Measurements from ENCODE around the gene TRPV6.

TRPV6 gene

GRCh38 chr7:142885311-142886230, at the start of gene TRPV6:
Gene TRPV6 (minus strand): TSS chr7:142885745.
- DNase-seq (ENCODE audit: insufficient read length, low spot score) (no peak), FAIRE-seq (no peak)

GRCh38 chr7:142934056-142934455, 48.5 kb upstream of the TRPV6 start:
- FAIRE-seq (no peak), DNase-seq (ENCODE audit: insufficient read length, low spot score) (no peak)

DNA sequence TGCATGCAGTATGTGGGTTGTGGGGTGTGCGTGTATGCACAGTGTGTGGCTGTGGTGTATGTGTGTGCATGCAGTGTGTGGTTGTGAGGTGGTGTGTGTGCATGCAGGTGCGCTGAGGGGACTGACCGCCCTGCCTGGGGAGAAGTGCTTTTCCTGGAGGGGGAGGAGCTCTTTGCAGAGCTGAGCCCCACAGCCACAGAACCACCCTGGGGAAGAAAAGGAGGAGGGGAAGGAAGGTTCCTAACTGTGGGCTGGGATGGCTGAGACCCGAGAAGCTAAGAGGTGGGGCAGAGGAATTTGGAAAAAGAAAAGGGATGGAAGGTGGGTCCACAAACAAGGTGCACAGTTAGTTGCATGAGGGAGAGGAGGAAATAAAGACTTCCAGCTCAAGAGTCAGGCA, 48.1 kb upstream of the TRPV6 start, which contains the start of gene TRPV5:
Gene TRPV5 (minus strand): TSS at position 123 of the 400 bp plus-strand sequence. CDS start 287 bp downstream, outside the sequence.
- no peak for DNase-seq (ENCODE audit: insufficient read length, low spot score)
- no peak for FAIRE-seq

GRCh38 chr7:142933092-142933475, 47.5 kb upstream of the TRPV6 start:
- FAIRE-seq (no peak), DNase-seq (ENCODE audit: insufficient read length, low spot score) (no peak)

DNA sequence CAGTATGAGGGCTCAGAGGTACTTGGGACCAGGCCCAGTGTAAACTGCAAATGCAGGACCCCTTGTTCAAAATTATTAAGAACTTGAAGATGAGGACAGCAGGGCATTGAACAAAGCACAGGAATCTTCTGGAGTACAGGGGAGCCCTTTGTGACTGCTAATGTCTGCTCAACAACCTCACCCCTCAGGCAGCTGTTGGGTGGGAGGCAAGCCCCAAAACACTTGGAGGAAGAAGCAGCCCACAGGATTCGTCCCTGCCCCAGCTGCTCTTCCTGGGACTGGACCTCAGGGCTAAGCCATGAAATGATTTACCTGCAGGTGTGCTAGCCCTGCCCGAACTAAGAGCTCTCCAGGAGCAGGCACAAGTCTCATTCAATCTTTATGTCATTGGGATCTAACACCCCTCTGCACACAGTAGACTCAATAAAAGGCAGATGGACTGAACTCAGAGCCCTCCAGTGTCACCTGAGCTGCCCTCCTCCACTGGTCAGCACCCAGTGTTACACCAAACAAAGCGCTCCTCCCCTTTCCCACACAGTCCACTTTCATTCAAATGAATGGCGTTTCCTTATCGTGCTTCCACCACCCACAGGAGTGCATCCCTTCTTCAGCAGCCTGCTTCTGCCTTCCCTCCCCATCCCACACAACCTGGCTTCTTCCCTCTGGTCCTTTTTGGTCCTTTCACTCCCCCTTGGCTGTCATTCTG, 47.0 kb upstream of the TRPV6 start:
- FAIRE-seq (no peak), DNase-seq (ENCODE audit: insufficient read length, low spot score) (no peak)

GRCh38 chr7:142930126-142930730, 44.7 kb upstream of the TRPV6 start:
- DNase-seq (ENCODE audit: insufficient read length, low spot score) (no peak), FAIRE-seq (no peak)

DNA sequence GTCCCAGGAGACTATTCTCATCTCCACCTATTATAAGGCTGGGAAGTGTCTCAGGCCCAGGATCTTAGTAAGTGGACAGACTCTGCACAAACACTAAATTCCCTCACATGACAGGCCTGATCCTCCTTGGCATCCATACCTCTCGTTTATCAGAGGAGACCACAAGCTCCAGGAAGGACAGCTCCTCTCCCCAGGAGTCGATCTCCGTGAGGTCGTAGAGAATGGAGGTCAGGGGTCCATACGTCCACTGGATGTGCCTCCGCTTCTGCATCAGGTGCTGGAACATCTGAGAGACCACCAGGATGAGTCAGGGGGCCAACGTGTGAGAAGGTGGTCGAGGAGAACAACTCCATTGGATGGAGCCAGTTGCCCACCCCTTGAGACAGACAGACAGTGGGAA, 42.4 kb upstream of the TRPV6 start:
- no peak for FAIRE-seq
- no peak for DNase-seq (ENCODE audit: insufficient read length, low spot score)

DNA sequence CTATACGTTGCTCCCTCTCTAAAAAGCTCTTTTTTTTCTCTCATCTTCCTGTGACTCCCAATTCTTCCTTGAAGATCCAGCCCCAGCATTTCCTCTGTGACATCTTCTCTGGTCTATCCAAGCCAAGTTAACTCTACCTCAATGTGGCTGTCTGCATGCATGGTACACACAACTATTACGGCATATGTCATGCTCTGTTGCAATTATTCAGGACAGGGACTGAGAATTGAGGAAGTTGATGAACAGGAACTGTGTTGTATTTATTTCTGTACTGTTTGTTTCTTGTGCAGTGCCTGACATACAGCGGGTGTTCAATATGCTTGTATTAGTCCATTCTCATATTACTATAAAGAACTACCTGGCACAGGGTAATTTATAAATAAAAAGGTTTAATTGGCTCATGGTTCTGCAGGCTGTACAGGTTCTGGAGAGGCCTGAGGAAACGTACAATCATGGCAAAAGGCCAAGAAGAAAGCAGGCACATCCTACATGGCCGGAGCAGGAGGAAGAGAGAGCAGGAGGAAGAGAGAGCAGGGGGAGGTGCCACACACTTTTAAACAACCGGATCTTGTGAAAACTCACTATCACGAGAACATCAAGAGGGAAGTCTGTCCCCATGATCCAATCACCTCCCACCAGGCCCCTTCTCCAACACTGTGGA, 41.7 kb upstream of the TRPV6 start:
- DNase-seq (ENCODE audit: insufficient read length, low spot score), result no peak
- no peak for FAIRE-seq

DNA sequence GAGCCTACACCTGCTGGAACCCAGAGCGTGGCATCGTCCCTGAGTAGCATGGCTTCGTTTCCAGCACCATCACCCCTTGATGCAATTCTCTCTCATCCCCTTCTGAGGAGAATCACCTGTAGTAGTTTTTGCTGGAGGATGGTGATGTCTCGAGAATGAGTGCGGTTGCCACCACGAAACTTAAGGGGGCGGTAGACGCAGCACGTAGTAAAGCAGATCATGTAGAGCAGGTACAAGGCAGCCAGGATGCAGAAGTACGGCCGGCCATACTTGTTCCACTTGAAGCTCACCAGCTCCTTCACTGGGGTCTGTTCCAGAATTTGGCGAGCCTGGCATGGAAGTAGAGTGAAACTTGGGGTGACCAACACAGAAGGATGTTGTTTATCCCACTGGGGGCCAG, 39.9 kb upstream of the TRPV6 start:
- DNase-seq (ENCODE audit: insufficient read length, low spot score) (no peak), FAIRE-seq (no peak)

- FAIRE-seq (no peak), DNase-seq (ENCODE audit: insufficient read length, low spot score) (no peak)
Observed at GRCh38 chr7:142923391-142923790, 37.8 kb upstream of the TRPV6 start.

GRCh38 chr7:142919656-142920055, 34.1 kb upstream of the TRPV6 start:
- no peak for DNase-seq (ENCODE audit: insufficient read length, low spot score)
- no peak for FAIRE-seq

DNA sequence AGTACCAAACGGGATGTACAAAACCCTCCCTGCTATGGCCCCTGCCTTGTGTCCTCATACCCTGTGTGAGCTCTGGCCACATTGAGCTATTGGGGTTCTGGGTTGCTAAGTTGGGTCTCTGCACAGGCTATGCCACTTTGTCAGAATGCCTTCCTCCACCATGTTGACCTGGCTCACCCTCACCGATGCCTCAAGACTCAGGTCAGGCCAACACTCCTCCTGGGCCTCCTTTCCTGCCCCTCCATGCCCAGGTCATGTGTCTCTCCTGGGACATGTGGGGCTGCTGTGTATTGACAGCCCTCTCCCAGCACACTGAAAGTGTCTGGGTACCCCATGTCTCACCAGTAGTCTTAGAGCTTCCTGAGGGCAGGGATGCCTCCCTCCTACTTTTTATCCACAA, 33.4 kb upstream of the TRPV6 start:
- no peak for DNase-seq (ENCODE audit: insufficient read length, low spot score)
- no peak for FAIRE-seq

- DNase-seq (ENCODE audit: insufficient read length, low spot score), result no peak
Observed at GRCh38 chr7:142917447-142917846, 31.9 kb upstream of the TRPV6 start.

GRCh38 chr7:142916508-142916907, 31.0 kb upstream of the TRPV6 start:
- no peak for DNase-seq (ENCODE audit: insufficient read length, low spot score)
- no peak for FAIRE-seq

More at GRCh38 chr7:142917447-142917846, 31.9 kb upstream of the TRPV6 start:
- no peak for FAIRE-seq

GRCh38 chr7:142915315-142915714, 29.8 kb upstream of the TRPV6 start:
- FAIRE-seq, result no peak

GRCh38 chr7:142914121-142914520, 28.6 kb upstream of the TRPV6 start:
- FAIRE-seq (no peak), DNase-seq (ENCODE audit: insufficient read length, low spot score) (no peak)

More at GRCh38 chr7:142915315-142915714, 29.8 kb upstream of the TRPV6 start:
- DNase-seq (ENCODE audit: insufficient read length, low spot score), result no peak

DNA sequence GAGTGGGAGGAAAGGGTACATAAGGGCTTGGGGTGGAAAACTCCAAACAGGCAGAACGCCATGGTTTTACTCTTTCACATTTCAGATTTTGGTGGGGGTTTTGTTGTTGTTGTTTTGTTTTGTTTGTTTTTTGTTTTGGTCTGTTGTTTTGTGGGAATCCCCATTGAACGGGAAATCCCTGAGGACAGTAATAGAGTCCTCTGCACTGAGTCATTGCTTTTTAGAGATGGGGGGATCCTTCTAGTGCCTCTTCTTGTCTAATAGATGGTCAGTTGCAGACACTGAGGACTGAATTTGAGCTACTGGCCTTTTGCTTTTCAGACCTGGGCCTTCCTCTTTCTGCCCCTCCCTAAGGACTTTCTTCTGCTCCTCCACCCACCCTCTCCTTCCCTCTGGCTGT, 28.0 kb upstream of the TRPV6 start:
- DNase-seq (ENCODE audit: insufficient read length, low spot score), result no peak
- FAIRE-seq, result no peak

- DNase-seq (ENCODE audit: insufficient read length, low spot score) (no peak), FAIRE-seq (no peak)
Observed at GRCh38 chr7:142913051-142913450, 27.5 kb upstream of the TRPV6 start.

- FAIRE-seq (no peak), DNase-seq (ENCODE audit: insufficient read length, low spot score) (no peak)
Observed at GRCh38 chr7:142910481-142910880, 24.9 kb upstream of the TRPV6 start.

DNA sequence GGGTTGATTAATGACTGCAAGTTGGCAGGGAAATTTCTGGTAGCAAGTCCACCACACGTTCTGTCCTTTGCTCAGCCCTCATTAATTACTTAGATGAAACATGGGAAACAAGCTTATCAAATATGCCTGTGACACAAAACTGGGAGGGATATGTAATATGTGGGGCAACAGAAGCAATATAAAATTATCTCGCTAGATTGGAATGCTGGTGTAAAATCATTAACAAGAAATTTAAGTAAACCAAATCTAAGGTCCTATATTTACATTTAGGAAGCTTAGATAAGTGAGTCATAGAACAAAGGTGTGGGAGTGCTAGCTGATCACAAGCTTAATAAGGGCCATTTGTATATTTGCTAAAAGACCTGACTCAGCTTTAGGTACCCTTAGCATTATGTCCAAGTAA, 24.5 kb upstream of the TRPV6 start:
- no peak for DNase-seq (ENCODE audit: insufficient read length, low spot score)
- no peak for FAIRE-seq

Data from HTR-8/SVneo (cell line).